ENCODE results near the gene PPP5C. TPM values are rescaled to one million over a fixed set of nuclear protein-coding genes. Genes with fewer than 3 reads are reported as not detected.

Gene PPP5C
- total and polyA plus RNA-seq, 2 of the 8 experiments (the other 6 are each of a cell fraction or from before 2014, with no cell fraction given) = 112 to 156 TPM

GRCh38 chr19:46381756-46382345, 35.0 kb downstream of the PPP5C start:
- H3K4me2 ChIP-seq (ENCODE audit: insufficient read depth in 1 of 2, low read depth in 2 of 2, low read length in 2 of 2) = no peak overlapping the region
- H3K18ac ChIP-seq (ENCODE audit: extremely low read depth, low read length) = no peak overlapping the region
- no peak overlapping the region for H3K56ac ChIP-seq (replicated peaks; ENCODE audit: insufficient read length, low read depth, low read length)
- POLR2A ChIA-PET (ENCODE audit: partially characterized antibody) = interaction anchor here (0.9 to 1.8 kb wide), 3 partner anchors 10 to 23 kb away, joined by 3 to 5 read pairs (median 3); no protein-coding TSS in a partner anchor
- H2BK20ac ChIP-seq (ENCODE audit: low read length) = no peak overlapping the region
- H3K79me2 ChIP-seq (ENCODE audit: control insufficient read depth in 1 of 2, insufficient read depth in 2 of 2, low read length in 2 of 2) = peaks cover 0 to 8% of the 10 kb centered on the region in 2 experiments; a peak in 1 of 4 replicates
- no peaks in the 10 kb centered on the region for H3K9me3 ChIP-seq (ENCODE audit: insufficient read depth in 2 of 2, low read depth in 1 of 2, low read length in 1 of 2)
- H3K4me1 ChIP-seq (replicated peaks in 1 of 4; ENCODE audit: control insufficient read depth in 3 of 4, insufficient read depth in 4 of 4, low read length in 3 of 4) = peaks cover 0 to 2% (median 0%) of the 10 kb centered on the region in 4 experiments; a peak in 2 of 7 replicates
- H2AK5ac ChIP-seq (ENCODE audit: low read depth, low read length) = no peak overlapping the region
- no peak overlapping the region for H2BK15ac ChIP-seq (ENCODE audit: low read length)
- no peak overlapping the region; the same call in 1 of the 2 replicates for H2BK5ac ChIP-seq (ENCODE audit: low read depth, low read length)
- H3K14ac ChIP-seq (ENCODE audit: insufficient read length) = no peak overlapping the region
- H3K23me2 ChIP-seq (ENCODE audit: low read depth, low read length) = no peaks in the 10 kb centered on the region
- H4K5ac ChIP-seq (ENCODE audit: insufficient read length, low read depth, low read length) = no peak overlapping the region
- no peak overlapping the region for H3K9ac ChIP-seq (replicated peaks in 1 of 4; ENCODE audit: extremely low read depth in 1 of 4, low read depth in 3 of 4, low read length in 3 of 4)
- H4K20me1 ChIP-seq (replicated peaks in 1 of 2; ENCODE audit: control insufficient read depth in 1 of 2, insufficient read depth in 2 of 2, low read length in 2 of 2) = peaks cover 2 to 5% of the 10 kb centered on the region in 2 experiments
- FAIRE-seq (no peak), DNase-seq (ENCODE audit: low read depth in 1 of 2, low spot score in 2 of 2) (no peak)
- no peak overlapping the region for H3K27ac ChIP-seq (ENCODE audit: low read depth, low read length)
- H2BK120ac ChIP-seq (replicated peaks; ENCODE audit: low read depth, low read length) = no peak overlapping the region
- H3K23ac ChIP-seq (ENCODE audit: insufficient read length) = no peak overlapping the region
- CTCF ChIA-PET (ENCODE audit: partially characterized antibody) = interaction anchor here (0.7 to 2.8 kb wide), 8 partner anchors 9 to 139 kb away, joined by 3 to 20 read pairs (median 3); no protein-coding TSS in a partner anchor
- H2AFZ ChIP-seq (ENCODE audit: low read length) = no peak overlapping the region
- no peak overlapping the region for H4K8ac ChIP-seq (ENCODE audit: extremely low read depth, insufficient read depth, low read length)
- H3K4me3 ChIP-seq (ENCODE audit: extremely low read depth in 1 of 4, insufficient read depth in 2 of 4, low read depth in 3 of 4, low read length in 4 of 4) = no peak overlapping the region
- 89% methylated on average over 15 of the region's 15 CpGs; no CpG with 5 or more reads in 1 of the 2 experiments for WGBS, 2 experiments (ENCODE audit: extremely low coverage in 1 of 2, insufficient coverage in 1 of 2, insufficient read length in 1 of 2, insufficient replicate concordance in 2 of 2, low coverage in 1 of 2, low lambda C conversion rate in 2 of 2, missing lambda C conversion rate in 1 of 2)
- TF ChIP-seq SUZ12 (IDR thresholded peaks at IDR 0.05; ENCODE audit: low read length) = no peak
- TF ChIP-seq RNF2 (IDR thresholded peaks at IDR 0.05; ENCODE audit: borderline replicate concordance, low read depth, low read length, missing control alignments, poor library complexity, severe bottlenecking) = no peak
- no peak for TF ChIP-seq POLR2AphosphoS5 (IDR thresholded peaks at IDR 0.05; ENCODE audit: low read depth, low read length)
- no peak for TF ChIP-seq USF2 (IDR thresholded peaks at IDR 0.05; ENCODE audit: low read length)
- H2BK12ac ChIP-seq (ENCODE audit: low read depth, low read length) = no peak overlapping the region
- peaks cover 12 to 55% (median 36%) of the 10 kb centered on the region in 4 experiments for H3K36me3 ChIP-seq (ENCODE audit: control insufficient read depth in 2 of 4, insufficient read depth in 4 of 4, low read length in 3 of 4)
- no peak overlapping the region for H4K91ac ChIP-seq (replicated peaks; ENCODE audit: insufficient read length, low read length)
- no peak overlapping the region for H3K4ac ChIP-seq (replicated peaks; ENCODE audit: insufficient read length, low read depth, low read length)
- H3K27me3 ChIP-seq (replicated peaks in 1 of 4; ENCODE audit: control insufficient read depth in 3 of 4, extremely low read depth in 1 of 4, insufficient read depth in 3 of 4, low read length in 3 of 4) = no peaks in the 10 kb centered on the region
- peaks cover 3% of the 10 kb centered on the region; the same call in 1 of the 2 replicates for H3K79me1 ChIP-seq (ENCODE audit: low read depth, low read length)

Measured in H1 (cell line).